Liver (tissue), 3 donors: Measurements from ENCODE around the gene CCL16.

Source experiments
- ATF3 ChIP-seq: IDR thresholded peaks from 2 replicates; pipeline ENCODE4 v1.6.1; 2016; ENCODE audit warnings: antibody characterized with exemption
- CTCF ChIP-seq: fragments of 150-350 bp; IDR thresholded peaks from 2 replicates; pipeline ENCODE4 v1.5.1; 2017; ENCODE audit warnings: improper control_type of control experiment, low read depth, low read length; ENCODE audit not compliant: missing input control
- EGR1 ChIP-seq, 2 donors: IDR thresholded peaks; 2 replicates each; pipeline ENCODE4 v1.6.1; 2016 to 2018; ENCODE audit warnings: antibody characterized with exemption in 2 of 2, low read depth in 2 of 2
- FOXA1 ChIP-seq: IDR thresholded peaks from 2 replicates; pipeline ENCODE4 v1.6.1; 2016; ENCODE audit warnings: antibody characterized with exemption
- GABPA ChIP-seq, 2 donors: IDR thresholded peaks in 1 of 2; conservative IDR thresholded peaks in 1 of 2; 2 replicates each; pipeline ENCODE4 v1.6.1; 2016; ENCODE audit warnings: antibody characterized with exemption in 2 of 2, mild to moderate bottlenecking in 1 of 2, moderate library complexity in 1 of 2
- RXRA ChIP-seq, 2 donors: IDR thresholded peaks; 2 replicates each; pipeline ENCODE4 v1.6.1; 2017 to 2018; ENCODE audit warnings: antibody characterized with exemption in 2 of 2, mild to moderate bottlenecking in 1 of 2
- SP1 ChIP-seq: IDR thresholded peaks from 2 replicates; pipeline ENCODE4 v1.6.1; 2018; ENCODE audit warnings: antibody characterized with exemption, mild to moderate bottlenecking
- TAF1 ChIP-seq: conservative IDR thresholded peaks from 2 replicates; pipeline ENCODE4 v1.6.1; 2016; ENCODE audit warnings: antibody characterized with exemption, mild to moderate bottlenecking
- donor health status: healthy.
- donor health status: healthy.

GRCh38 chr17:35981246-35981645 is at the start of gene CCL16:
- TF ChIP-seq CTCF (no peak), GABPA (IDR thresholded peaks at IDR 0.05 in 1 of 2, conservative IDR thresholded peaks at IDR 0.05 in 1 of 2) (no peak), RXRA (IDR thresholded peaks at IDR 0.05) (no peak), SP1 (no peak), EGR1 (IDR thresholded peaks at IDR 0.05; ENCODE audit: low read depth in 2 of 2) (no peak), FOXA1 (no peak), ATF3 (no peak), TAF1 (peak; percentile 79)
